ENCODE measurements around the gene EDARADD. TPM values are rescaled to one million over a fixed set of nuclear protein-coding genes. Genes with fewer than 3 reads are reported as not detected.
A peak's percentile ranks its signal among the peaks of the same experiment; 100 is the strongest.

The EDARADD gene
- total RNA-seq, 1 donor from 2014 or later = 56.8 TPM

DNA sequence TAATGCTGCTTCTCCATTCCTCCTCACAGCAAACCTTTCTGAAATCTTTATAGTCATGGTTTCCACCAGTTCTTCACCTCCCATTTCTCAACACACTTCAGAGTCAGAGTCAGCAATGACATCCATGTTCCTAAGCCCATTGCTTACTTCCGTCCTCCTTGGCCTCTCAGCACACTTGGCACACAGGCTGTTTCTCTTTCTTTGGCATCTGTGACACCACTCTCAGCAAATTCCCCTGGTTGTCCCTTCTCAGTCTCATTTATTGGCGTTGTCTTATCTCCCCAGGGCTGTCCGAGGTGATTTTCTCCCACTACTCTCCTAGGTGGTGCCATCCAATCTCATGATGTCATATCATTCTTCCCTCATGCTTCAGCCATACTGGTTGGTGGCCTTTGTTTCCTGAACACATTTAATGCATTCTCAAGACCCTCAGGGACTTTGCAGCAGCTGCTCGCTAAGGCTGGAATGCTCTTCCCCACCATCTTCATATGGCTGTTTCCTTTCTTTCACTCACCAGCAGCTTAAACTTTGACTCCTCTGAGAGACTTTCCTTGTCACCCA, 126.4 kb downstream of the EDARADD start:
- H3K9me3 Mint-ChIP-seq = no peaks in the 10 kb centered on the region
- H3K4me3 Mint-ChIP-seq = no peak overlapping the region
- no peaks in the 10 kb centered on the region for H3K27me3 Mint-ChIP-seq (ENCODE audit: insufficient read depth)
- H3K36me3 Mint-ChIP-seq (ENCODE audit: low read depth) = peaks cover 6% of the 10 kb centered on the region
- no peak overlapping the region for H3K27ac Mint-ChIP-seq
- peaks cover 49% of the 10 kb centered on the region for H3K4me1 Mint-ChIP-seq (ENCODE audit: low read depth)
- intact Hi-C loops (cut with micrococcal nuclease) = loop anchor here (5.0 to 10.0 kb wide), 2 partner anchors 398 to 1016 kb away; partner anchors contain the start of gene B3GALNT2
- no peak for DNase-seq (ENCODE audit: low spot score)

DNA sequence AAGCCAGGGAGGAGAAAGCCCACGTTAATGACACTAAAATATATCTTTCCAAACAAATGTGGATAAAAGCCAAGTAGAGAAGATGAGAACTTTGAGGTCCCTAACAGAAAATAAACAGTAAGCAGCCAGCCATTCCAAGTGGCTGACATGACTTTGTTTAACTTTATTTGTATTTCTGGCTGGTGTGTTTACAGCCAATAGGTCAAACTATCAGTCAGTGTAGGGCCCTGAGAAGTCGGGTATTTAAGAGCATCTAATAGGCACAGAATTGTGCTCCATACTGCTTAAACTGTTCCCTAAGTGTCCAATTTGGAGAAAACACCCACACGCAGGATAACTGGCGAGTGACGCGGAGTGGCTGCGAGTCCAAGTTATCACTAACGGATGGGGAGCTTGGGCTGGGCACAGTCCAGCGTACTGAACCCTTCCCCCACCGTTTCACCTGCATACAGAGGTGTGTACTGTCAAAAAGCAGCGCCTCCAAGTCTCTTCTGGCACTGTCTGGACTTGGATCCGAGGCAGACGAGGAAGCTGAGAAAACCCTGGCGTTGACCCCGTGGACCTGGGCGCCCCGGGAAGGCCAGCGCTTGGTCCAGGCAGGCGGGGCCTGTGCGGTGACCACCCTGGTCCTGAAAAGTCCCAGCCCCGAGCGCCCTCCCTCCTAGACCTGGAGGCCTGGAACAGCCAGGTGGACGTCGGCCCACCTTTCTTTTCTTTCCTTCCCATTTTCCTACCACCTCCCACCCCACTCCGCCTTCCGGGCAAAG, 129.0 kb downstream of the EDARADD start:
- H3K4me3 Mint-ChIP-seq = peak overlapping the region; percentile 99
- peaks cover 42% of the 10 kb centered on the region for H3K4me1 Mint-ChIP-seq (ENCODE audit: low read depth)
- intact Hi-C loops (cut with micrococcal nuclease) = loop anchor here (2.0 to 10.0 kb wide), 3 partner anchors 380 to 1018 kb away; partner anchors contain the start of genes B3GALNT2 and GPR137B
- H3K36me3 Mint-ChIP-seq (ENCODE audit: low read depth) = peaks cover 22% of the 10 kb centered on the region
- DNase-seq (ENCODE audit: low spot score) = no peak
- no peaks in the 10 kb centered on the region for H3K9me3 Mint-ChIP-seq
- peak overlapping the region; percentile 100 for H3K27ac Mint-ChIP-seq
- H3K27me3 Mint-ChIP-seq (ENCODE audit: insufficient read depth) = no peaks in the 10 kb centered on the region

DNA sequence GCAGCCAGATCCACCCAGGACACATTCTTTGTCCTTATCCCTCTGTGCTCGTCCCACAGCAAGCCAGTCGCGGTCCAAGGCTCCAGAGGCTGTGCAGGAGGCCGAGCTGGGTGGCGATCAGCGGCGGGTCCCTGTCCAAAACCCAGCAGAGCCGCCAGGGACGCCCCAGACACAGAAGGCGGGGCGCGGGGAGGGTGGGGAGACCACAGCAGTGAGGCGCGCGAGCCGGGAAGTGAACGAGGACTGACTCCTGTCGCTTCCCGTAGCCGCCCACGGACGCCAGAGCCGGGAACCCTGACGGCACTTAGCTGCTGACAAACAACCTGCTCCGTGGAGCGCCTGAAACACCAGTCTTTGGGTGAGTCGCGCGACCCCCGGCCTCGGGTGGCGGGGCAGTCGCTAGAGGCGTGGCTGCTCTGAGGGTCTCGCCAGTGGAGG, 129.6 kb downstream of the EDARADD start, which contains the start of gene LGALS8:
Gene LGALS8, plus strand, starts transcription at position 279 of the 438 bp plus-strand sequence. CDS start 2,089 bp downstream, outside the sequence.
- H3K4me1 Mint-ChIP-seq (ENCODE audit: low read depth) = peaks cover 36% of the 10 kb centered on the region
- intact Hi-C loops (cut with micrococcal nuclease) = loop anchor here (1.0 to 10.0 kb wide), 9 partner anchors 7 to 1019 kb away; partner anchors contain the start of genes B3GALNT2, GPR137B, HEATR1 and MTR
- peak; percentile 78 for DNase-seq (ENCODE audit: low spot score)
- peak within 1 kb of the TSS; percentile 100 for H3K27ac Mint-ChIP-seq
- peaks cover 24% of the 10 kb centered on the region for H3K36me3 Mint-ChIP-seq (ENCODE audit: low read depth)
- H3K27me3 Mint-ChIP-seq (ENCODE audit: insufficient read depth) = no peaks in the 10 kb centered on the region
- H3K4me3 Mint-ChIP-seq = peak within 1 kb of the TSS; percentile 99
- no peaks in the 10 kb centered on the region for H3K9me3 Mint-ChIP-seq

DNA sequence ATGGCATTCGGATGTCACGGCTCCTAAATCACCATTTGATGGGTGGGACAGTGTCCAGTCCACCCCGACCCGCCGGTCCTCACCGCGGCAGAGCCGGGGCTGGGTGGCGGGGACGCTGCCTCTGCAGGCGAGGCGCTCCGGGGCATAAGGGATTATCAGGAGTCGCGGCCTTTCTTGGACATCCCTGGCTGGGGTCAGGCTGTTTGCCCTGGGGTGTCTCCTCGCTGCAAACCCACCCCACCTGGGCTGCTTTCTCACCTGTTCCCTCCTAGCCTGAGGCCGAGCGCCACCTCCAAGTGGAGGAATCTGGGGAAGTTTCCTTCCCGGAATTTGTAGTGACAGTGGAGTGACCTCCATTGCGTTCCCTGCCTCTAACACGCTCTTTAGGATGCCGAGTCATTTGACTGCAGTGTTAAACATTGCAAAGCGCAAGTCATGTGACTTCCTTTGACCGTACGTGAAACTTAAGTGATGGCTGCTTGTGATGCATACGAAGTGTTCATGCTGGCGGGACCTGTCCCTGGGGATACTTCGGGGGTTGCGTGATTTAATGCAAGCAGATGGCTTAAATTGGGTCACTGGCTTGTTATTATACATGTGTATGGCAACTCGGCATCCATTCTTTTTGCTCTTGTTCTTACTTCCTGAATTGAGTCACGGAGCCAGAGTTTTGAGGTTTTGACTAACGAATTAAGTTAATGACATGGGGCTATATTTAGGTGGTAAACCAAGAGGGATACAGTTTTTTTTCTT, 130.2 kb downstream of the EDARADD start:
- Mint-ChIP-seq H3K4me3 (peak overlapping the region; percentile 99), H3K27ac (peak overlapping the region; percentile 100), H3K4me1 (ENCODE audit: low read depth) (peaks cover 36% of the 10 kb centered on the region), H3K27me3 (ENCODE audit: insufficient read depth) (no peaks in the 10 kb centered on the region), H3K9me3 (no peaks in the 10 kb centered on the region), H3K36me3 (ENCODE audit: low read depth) (peaks cover 27% of the 10 kb centered on the region)
- intact Hi-C loops (cut with micrococcal nuclease) = loop anchor here (1.0 to 10.0 kb wide), 8 partner anchors 8 to 1020 kb away; partner anchors contain the start of genes B3GALNT2, HEATR1 and MTR
- DNase-seq (ENCODE audit: low spot score) = peak; percentile 64

DNA sequence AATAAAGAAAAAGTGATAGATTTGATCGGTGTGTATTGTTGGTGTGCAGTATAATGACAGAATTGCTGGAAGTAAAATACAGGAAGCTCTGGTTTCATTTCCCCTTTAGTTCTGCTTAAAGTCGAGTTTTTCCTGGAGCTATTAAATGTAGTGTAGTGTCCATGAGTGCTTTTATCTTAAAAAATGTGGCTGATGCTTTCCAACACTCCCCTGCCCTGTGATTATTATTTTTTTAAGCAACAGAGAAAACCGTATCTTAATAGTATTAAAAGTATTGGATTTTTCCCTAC, 130.8 kb downstream of the EDARADD start:
- Mint-ChIP-seq H3K9me3 (no peaks in the 10 kb centered on the region), H3K27ac (peak overlapping the region; percentile 100), H3K27me3 (ENCODE audit: insufficient read depth) (no peaks in the 10 kb centered on the region), H3K36me3 (ENCODE audit: low read depth) (peaks cover 27% of the 10 kb centered on the region), H3K4me3 (peak overlapping the region; percentile 99), H3K4me1 (ENCODE audit: low read depth) (peaks cover 36% of the 10 kb centered on the region)
- no peak for DNase-seq (ENCODE audit: low spot score)
- intact Hi-C loops (cut with micrococcal nuclease) = loop anchor here (1.0 to 10.0 kb wide), 8 partner anchors 9 to 1020 kb away; partner anchors contain the start of genes B3GALNT2, HEATR1 and MTR

DNA sequence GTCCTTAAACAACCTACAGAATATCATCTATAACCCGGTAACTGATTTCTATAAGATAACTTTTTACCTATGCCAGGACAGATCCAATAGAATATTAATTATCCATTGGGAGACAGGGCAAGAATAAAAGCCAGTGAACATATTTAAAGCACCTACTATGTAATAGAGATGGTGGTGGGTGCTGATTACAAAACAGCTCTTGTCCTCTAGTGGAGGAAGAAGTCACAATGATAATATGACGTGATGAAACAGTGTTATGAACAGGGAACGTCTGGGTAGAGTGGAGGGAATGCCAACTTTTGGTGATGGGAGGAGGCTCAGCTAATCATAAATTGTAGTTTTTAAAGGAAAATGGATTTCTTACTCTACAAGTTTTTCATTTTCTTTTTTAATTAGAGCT, 132.0 kb downstream of the EDARADD start:
- peaks cover 42% of the 10 kb centered on the region for H3K4me1 Mint-ChIP-seq (ENCODE audit: low read depth)
- no peaks in the 10 kb centered on the region for H3K27me3 Mint-ChIP-seq (ENCODE audit: insufficient read depth)
- H3K9me3 Mint-ChIP-seq = no peaks in the 10 kb centered on the region
- H3K4me3 Mint-ChIP-seq = no peak overlapping the region
- intact Hi-C loops (cut with micrococcal nuclease) = loop anchor here (10.0 kb wide), 1 partner anchor 1021 kb away; the partner anchor contains the start of gene B3GALNT2
- peak overlapping the region; percentile 56 for H3K27ac Mint-ChIP-seq
- peaks cover 33% of the 10 kb centered on the region for H3K36me3 Mint-ChIP-seq (ENCODE audit: low read depth)
- DNase-seq (ENCODE audit: low spot score) = no peak

DNA sequence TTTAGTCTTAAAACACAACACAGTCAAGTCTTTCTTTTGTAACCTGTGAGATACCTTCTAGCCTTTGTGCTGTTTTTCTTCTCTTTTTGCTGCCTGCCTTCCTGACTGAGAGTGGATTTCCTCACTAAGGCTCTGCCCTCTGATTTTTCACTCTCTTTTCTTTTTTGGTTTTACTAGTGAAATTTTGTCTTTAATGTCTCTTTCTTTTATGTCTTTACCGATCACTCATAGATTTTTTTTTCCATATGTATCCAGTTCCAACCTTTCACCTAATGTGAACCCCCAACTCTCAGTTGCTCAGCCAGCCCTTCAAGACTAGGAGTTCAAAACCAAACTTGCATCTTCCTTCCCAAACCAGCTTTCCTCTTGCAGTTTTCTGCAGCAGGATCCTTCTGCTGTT, 136.2 kb downstream of the EDARADD start:
- DNase-seq (ENCODE audit: low spot score) = no peak
- Mint-ChIP-seq H3K4me3 (no peak overlapping the region), H3K27me3 (ENCODE audit: insufficient read depth) (no peaks in the 10 kb centered on the region), H3K4me1 (ENCODE audit: low read depth) (peaks cover 44% of the 10 kb centered on the region), H3K9me3 (no peaks in the 10 kb centered on the region), H3K27ac (peak overlapping the region; percentile 9), H3K36me3 (ENCODE audit: low read depth) (peaks cover 41% of the 10 kb centered on the region)
- intact Hi-C loops (cut with micrococcal nuclease) = no loop called here

DNA sequence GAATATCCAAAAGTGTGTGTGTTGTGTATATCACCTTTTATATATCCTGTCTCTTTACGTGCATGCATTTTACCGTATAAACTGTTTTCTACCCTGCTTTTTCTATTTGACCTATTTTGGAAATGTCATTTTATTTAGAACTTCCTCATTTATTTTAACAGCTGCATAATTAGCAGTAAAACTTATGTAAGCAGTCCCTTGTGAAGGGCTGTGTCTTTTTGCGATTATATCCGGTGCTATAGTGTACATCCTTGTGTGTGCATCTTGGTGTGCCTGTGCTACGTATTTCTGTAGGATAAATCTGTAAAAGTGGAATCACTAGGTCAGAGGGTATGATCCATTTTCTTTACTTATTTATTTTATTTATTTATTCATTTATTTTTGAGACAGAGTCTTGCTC, 136.9 kb downstream of the EDARADD start:
- Mint-ChIP-seq H3K4me1 (ENCODE audit: low read depth) (peaks cover 49% of the 10 kb centered on the region), H3K9me3 (no peaks in the 10 kb centered on the region), H3K27ac (peak overlapping the region; percentile 14), H3K4me3 (no peak overlapping the region), H3K27me3 (ENCODE audit: insufficient read depth) (no peaks in the 10 kb centered on the region), H3K36me3 (ENCODE audit: low read depth) (peaks cover 44% of the 10 kb centered on the region)
- no peak for DNase-seq (ENCODE audit: low spot score)
- intact Hi-C loops (cut with micrococcal nuclease) = no loop called here

DNA sequence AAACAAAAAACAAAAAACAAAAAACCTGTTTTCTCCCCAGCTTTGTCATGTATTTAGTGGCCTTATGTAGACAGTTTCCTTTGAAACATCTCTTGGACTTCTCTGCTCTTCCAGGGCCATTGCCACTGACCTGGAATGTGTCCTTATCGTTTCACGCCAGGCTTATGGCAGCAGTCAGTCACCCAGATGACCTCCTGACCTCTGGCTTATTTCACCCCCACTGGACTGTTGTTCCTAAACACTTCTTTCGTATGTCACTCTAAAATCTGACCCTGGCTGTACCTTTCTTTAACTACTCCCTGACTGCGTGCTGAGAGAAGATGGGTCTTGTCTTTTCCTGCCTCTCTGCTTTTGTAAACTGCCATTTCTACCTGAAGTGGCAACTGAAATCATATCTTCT, 138.8 kb downstream of the EDARADD start:
- Mint-ChIP-seq H3K36me3 (ENCODE audit: low read depth) (peaks cover 40% of the 10 kb centered on the region), H3K27me3 (ENCODE audit: insufficient read depth) (no peaks in the 10 kb centered on the region), H3K27ac (peak overlapping the region; percentile 65), H3K4me3 (no peak overlapping the region), H3K9me3 (no peaks in the 10 kb centered on the region), H3K4me1 (ENCODE audit: low read depth) (peaks cover 40% of the 10 kb centered on the region)
- no peak for DNase-seq (ENCODE audit: low spot score)
- intact Hi-C loops (cut with micrococcal nuclease) = no loop called here

DNA sequence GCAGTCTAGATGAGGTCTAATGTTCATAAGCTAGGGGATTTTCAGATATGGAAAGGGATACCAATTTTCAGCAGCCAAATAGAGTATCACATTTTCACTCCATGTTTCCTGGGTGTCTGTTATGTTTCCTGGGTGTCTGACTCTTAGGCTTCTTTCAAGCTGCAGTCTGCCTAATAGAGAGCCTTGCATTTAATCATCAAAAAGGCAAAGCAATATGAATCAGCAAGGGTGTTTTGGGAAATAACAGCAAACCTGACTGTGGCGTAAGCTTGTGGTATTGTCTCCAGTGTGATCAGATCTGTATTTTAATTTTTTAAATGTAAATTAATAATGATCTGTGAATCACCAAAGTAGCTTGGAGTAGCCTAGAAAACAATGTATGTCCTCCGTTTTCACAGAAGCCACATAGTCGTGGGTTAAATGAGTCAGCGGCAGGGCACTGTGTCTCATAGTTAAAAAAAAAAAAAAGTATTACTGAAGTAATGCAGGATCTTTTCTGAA, 140.1 kb downstream of the EDARADD start:
- intact Hi-C loops (cut with micrococcal nuclease) = loop anchor here (1.0 to 2.0 kb wide), 3 partner anchors 10 to 431 kb away; partner anchors contain the start of gene HEATR1
- peak; percentile 24 for DNase-seq (ENCODE audit: low spot score)
- H3K4me3 Mint-ChIP-seq = peak overlapping the region; percentile 22
- H3K27ac Mint-ChIP-seq = peak overlapping the region; percentile 90
- no peaks in the 10 kb centered on the region for H3K27me3 Mint-ChIP-seq (ENCODE audit: insufficient read depth)
- peaks cover 40% of the 10 kb centered on the region for H3K4me1 Mint-ChIP-seq (ENCODE audit: low read depth)
- H3K36me3 Mint-ChIP-seq (ENCODE audit: low read depth) = peaks cover 41% of the 10 kb centered on the region
- no peaks in the 10 kb centered on the region for H3K9me3 Mint-ChIP-seq
